DOHH2 (cell line): Measurements from ENCODE around the gene TLL2.

Experiments used
- H3F3A ChIP-seq: fragments of 200-600 bp; sonication (generic), shearing (Covaris generic); 2 replicates; pipeline ENCODE4 v1.6.0; 2016; ENCODE audit warnings: antibody characterized with exemption, mild to moderate bottlenecking; ENCODE audit not compliant: control insufficient read depth, insufficient read depth
- H3K27ac ChIP-seq: fragments of 200-600 bp; sonication (generic); 2 replicates; pipeline ENCODE4 v1.5.1; 2014; ENCODE audit warnings: low read depth, mild to moderate bottlenecking, low read length, moderate library complexity
- H3K27me3 ChIP-seq: fragments of 200-600 bp; sonication (generic); 2 replicates; pipeline ENCODE4 v1.6.1; 2014; ENCODE audit warnings: mild to moderate bottlenecking, low read length, mixed read lengths; ENCODE audit not compliant: control insufficient read depth
- H3K36me3 ChIP-seq: fragments of 200-600 bp; sonication (generic); 2 replicates; pipeline ENCODE4 v1.6.1; 2014; ENCODE audit warnings: mild to moderate bottlenecking, low read length, moderate library complexity, mixed read lengths; ENCODE audit not compliant: control insufficient read depth
- H3K4me1 ChIP-seq: fragments of 200-600 bp; sonication (generic); 2 replicates; pipeline ENCODE4 v1.6.1; 2014; ENCODE audit warnings: mild to moderate bottlenecking, low read length, mixed read lengths; ENCODE audit not compliant: control insufficient read depth
- H3K4me2 ChIP-seq: fragments of 200-600 bp; sonication (generic); 2 replicates; pipeline ENCODE4 v1.6.0; 2014; ENCODE audit warnings: mild to moderate bottlenecking, low read length, moderate library complexity
- H3K4me3 ChIP-seq: fragments of 200-600 bp; sonication (generic); 2 replicates; pipeline ENCODE4 v1.5.1; 2014; ENCODE audit warnings: mild to moderate bottlenecking, low read length, mixed read lengths
- H3K79me2 ChIP-seq: fragments of 200-600 bp; sonication (generic); 2 replicates; pipeline ENCODE4 v1.6.1; 2014; ENCODE audit warnings: mild to moderate bottlenecking, low read length, mixed read lengths; ENCODE audit not compliant: control insufficient read depth
- H3K9me2 ChIP-seq: fragments of 200-600 bp; sonication (generic); replicated peaks from 2 replicates; pipeline ENCODE4 v1.6.1; 2014; ENCODE audit warnings: mild to moderate bottlenecking, low read length, mixed read lengths; ENCODE audit not compliant: control insufficient read depth
- H3K9me3 ChIP-seq: fragments of 200-600 bp; sonication (generic); 2 replicates; pipeline ENCODE4 v1.6.1; 2014; ENCODE audit warnings: antibody characterized with exemption, low read length, mixed read lengths; ENCODE audit not compliant: control insufficient read depth, insufficient read depth
- H4K20me1 ChIP-seq: fragments of 200-600 bp; sonication (generic); 2 replicates; pipeline ENCODE4 v1.6.0; 2014; ENCODE audit warnings: low read depth, mild to moderate bottlenecking, antibody characterized with exemption, low read length, moderate library complexity; ENCODE audit not compliant: control insufficient read depth, insufficient read depth
- EZH2phosphoT487 ChIP-seq: fragments of 200-600 bp; sonication (generic); IDR thresholded peaks from 2 replicates; pipeline ENCODE4 v1.6.1; 2017; ENCODE audit warnings: borderline replicate concordance, mild to moderate bottlenecking, antibody characterized with exemption, low read length, moderate library complexity, mixed read lengths
- TF ChIP-seq, protein P1 (sequence below): fragments of 200-600 bp; sonication (generic); IDR thresholded peaks from one replicate; pipeline ENCODE4 v1.5.1; 2014; ENCODE audit warnings: antibody characterized with exemption, mild to moderate bottlenecking, low read depth, low read length; ENCODE audit not compliant: poor library complexity, severe bottlenecking

The TLL2 gene

DNA sequence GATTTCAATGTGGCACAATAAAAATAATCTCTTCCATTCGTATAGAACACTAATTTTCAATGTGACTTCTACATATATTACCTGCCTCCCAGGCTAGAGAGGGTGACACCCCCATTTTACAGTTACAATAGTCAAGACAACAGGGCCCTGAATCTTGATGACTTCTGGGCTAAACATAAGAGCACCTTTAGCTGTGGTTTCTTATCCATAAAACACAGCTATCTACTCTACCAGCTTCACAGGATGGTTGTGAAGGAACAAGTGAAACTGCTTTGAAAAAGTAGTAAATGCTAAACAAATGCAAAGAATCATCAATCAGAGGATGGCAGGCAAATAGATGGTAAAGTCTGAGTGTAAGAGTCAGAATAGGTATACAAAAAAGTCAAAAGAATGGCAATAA is 3.6 kb upstream of the TLL2 start:
- Histone ChIP-seq H3F3A (0 out of 2 replicates have a peak, but pooled peaks cover 5% of the 10 kb centered on the region), H3K4me2 (no peak overlapping the region), H3K9me3 (no peaks in the 10 kb centered on the region), H3K27ac (no peak overlapping the region), H3K9me2 (no peaks in the 10 kb centered on the region), H3K4me1 (peaks cover 36% of the 10 kb centered on the region), H3K27me3 (peaks cover 37% of the 10 kb centered on the region), H3K79me2 (no peaks in the 10 kb centered on the region), H4K20me1 (no peaks in the 10 kb centered on the region), H3K36me3 (peaks cover 19% of the 10 kb centered on the region), H3K4me3 (no peak overlapping the region)
- TF ChIP-seq, protein P1, sequence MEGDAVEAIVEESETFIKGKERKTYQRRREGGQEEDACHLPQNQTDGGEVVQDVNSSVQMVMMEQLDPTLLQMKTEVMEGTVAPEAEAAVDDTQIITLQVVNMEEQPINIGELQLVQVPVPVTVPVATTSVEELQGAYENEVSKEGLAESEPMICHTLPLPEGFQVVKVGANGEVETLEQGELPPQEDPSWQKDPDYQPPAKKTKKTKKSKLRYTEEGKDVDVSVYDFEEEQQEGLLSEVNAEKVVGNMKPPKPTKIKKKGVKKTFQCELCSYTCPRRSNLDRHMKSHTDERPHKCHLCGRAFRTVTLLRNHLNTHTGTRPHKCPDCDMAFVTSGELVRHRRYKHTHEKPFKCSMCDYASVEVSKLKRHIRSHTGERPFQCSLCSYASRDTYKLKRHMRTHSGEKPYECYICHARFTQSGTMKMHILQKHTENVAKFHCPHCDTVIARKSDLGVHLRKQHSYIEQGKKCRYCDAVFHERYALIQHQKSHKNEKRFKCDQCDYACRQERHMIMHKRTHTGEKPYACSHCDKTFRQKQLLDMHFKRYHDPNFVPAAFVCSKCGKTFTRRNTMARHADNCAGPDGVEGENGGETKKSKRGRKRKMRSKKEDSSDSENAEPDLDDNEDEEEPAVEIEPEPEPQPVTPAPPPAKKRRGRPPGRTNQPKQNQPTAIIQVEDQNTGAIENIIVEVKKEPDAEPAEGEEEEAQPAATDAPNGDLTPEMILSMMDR, result no peak
- no peak for TF ChIP-seq EZH2phosphoT487

DNA sequence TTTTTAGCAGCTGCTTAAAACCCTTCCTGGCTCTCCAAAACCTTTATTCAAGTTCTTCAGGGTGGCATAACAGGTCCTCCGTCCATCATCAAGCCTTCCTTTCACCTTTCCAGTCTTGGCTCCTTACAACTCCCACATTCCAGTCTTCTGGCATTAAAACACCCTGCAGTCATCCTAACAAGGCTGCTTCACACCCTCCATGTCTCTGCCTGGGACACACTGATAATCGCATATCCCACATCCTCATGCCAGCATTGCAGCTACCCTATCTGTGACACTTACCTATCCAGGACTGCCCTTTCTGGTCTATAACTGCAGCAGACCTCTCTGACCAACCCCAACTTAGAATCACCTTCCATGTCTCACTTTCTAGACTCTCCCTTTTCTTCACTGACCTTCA is 2.6 kb upstream of the TLL2 start:
- Histone ChIP-seq H4K20me1 (no peaks in the 10 kb centered on the region), H3K9me2 (no peaks in the 10 kb centered on the region)

GRCh38 chr10:96513305-96513697 is 425 bp downstream of the TLL2 start:
- Histone ChIP-seq H3K9me2 (no peaks in the 10 kb centered on the region), H3K27me3 (peaks cover 52% of the 10 kb centered on the region)

More for the DNA sequence above, 2.6 kb upstream of the TLL2 start:
- Histone ChIP-seq H3K79me2 (no peaks in the 10 kb centered on the region), H3K4me3 (no peak overlapping the region), H3K9me3 (no peaks in the 10 kb centered on the region), H3F3A (0 out of 2 replicates have a peak, but pooled peaks cover 5% of the 10 kb centered on the region), H3K27me3 (peaks cover 46% of the 10 kb centered on the region), H3K27ac (no peak overlapping the region), H3K4me1 (peaks cover 36% of the 10 kb centered on the region), H3K4me2 (no peak overlapping the region), H3K36me3 (peaks cover 10% of the 10 kb centered on the region)
- TF ChIP-seq, protein P1, result no peak
- TF ChIP-seq EZH2phosphoT487, result no peak

More at GRCh38 chr10:96513305-96513697, 425 bp downstream of the TLL2 start:
- peaks cover 24% of the 10 kb centered on the region for H3K4me1 ChIP-seq
- H4K20me1 ChIP-seq, result no peaks in the 10 kb centered on the region
- no peaks in the 10 kb centered on the region for H3K9me3 ChIP-seq
- no peaks in the 10 kb centered on the region for H3K79me2 ChIP-seq
- H3F3A ChIP-seq, result 0 out of 2 replicates have a peak, but pooled peaks cover 5% of the 10 kb centered on the region
- no peaks in the 10 kb centered on the region for H3K36me3 ChIP-seq
- H3K4me3 ChIP-seq, result peak overlapping the region; percentile 75
- H3K27ac ChIP-seq, result no peak overlapping the region
- no peak for TF ChIP-seq EZH2phosphoT487
- TF ChIP-seq, protein P1, result no peak
- H3K4me2 ChIP-seq, result peak overlapping the region; percentile 95
